H9 (cell line): ENCODE measurements around the gene PPP1R16B. TPM values are rescaled to one million over a fixed set of nuclear protein-coding genes. Genes with fewer than 3 reads are reported as not detected.
A peak's percentile ranks its signal among the peaks of the same experiment; 100 is the strongest.

Source experiments
- DNase-seq: peaks from one replicate; pipeline ENCODE4 v3.0.0-alpha.2; 2017
- H2AFZ ChIP-seq: one replicate; pipeline ENCODE4 v1.6.1; 2013; ENCODE audit warnings: mild to moderate bottlenecking, low read length, control low read depth, moderate library complexity
- H2AK5ac ChIP-seq: 2 replicates; pipeline ENCODE4 v1.6.1; 2013; ENCODE audit warnings: low read length, control low read depth, mixed read lengths; ENCODE audit not compliant: insufficient read length
- H2BK120ac ChIP-seq: one replicate; pipeline ENCODE4 v1.6.1; 2013; ENCODE audit warnings: low read depth, mild to moderate bottlenecking, low read length, control low read depth, inconsistent platforms; ENCODE audit not compliant: poor library complexity, severe bottlenecking
- H2BK12ac ChIP-seq: 2 replicates; pipeline ENCODE4 v1.6.1; 2013; ENCODE audit warnings: low read length, control low read depth, mixed read lengths, low read depth; ENCODE audit not compliant: insufficient read length
- H2BK15ac ChIP-seq: 2 replicates; pipeline ENCODE4 v1.6.1; 2013; ENCODE audit warnings: low read depth, low read length, control low read depth
- H2BK20ac ChIP-seq: one replicate; pipeline ENCODE4 v1.6.1; 2013; ENCODE audit warnings: low read depth, mild to moderate bottlenecking, low read length, control low read depth, inconsistent platforms; ENCODE audit not compliant: poor library complexity, severe bottlenecking
- H2BK5ac ChIP-seq: 2 replicates; pipeline ENCODE4 v1.6.1; 2013; ENCODE audit warnings: low read length, control low read depth, mixed read lengths; ENCODE audit not compliant: insufficient read length
- H3K14ac ChIP-seq: 2 replicates; pipeline ENCODE4 v1.6.1; 2013; ENCODE audit warnings: low read length, control low read depth; ENCODE audit not compliant: insufficient read depth
- H3K18ac ChIP-seq: 2 replicates; pipeline ENCODE4 v1.6.1; 2013; ENCODE audit warnings: low read depth, mild to moderate bottlenecking, mixed read lengths, low read length, control low read depth; ENCODE audit not compliant: insufficient read length
- H3K23ac ChIP-seq: 2 replicates; pipeline ENCODE4 v1.6.1; 2013; ENCODE audit warnings: low read length, control low read depth, mixed read lengths, low read depth; ENCODE audit not compliant: insufficient read length
- H3K23me2 ChIP-seq: 2 replicates; pipeline ENCODE4 v1.6.1; 2013; ENCODE audit warnings: low read depth, mild to moderate bottlenecking, mixed read lengths, low read length, control low read depth; ENCODE audit not compliant: insufficient read length, poor library complexity, severe bottlenecking
- H3K27ac ChIP-seq: 2 replicates; pipeline ENCODE4 v1.5.1; 2013; ENCODE audit warnings: low read length, control low read depth, mixed read lengths, low read depth; ENCODE audit not compliant: insufficient read length
- H3K27me3 ChIP-seq: 2 replicates; pipeline ENCODE4 v1.6.1; 2013; ENCODE audit warnings: low read length, control low read depth, inconsistent platforms; ENCODE audit not compliant: insufficient read depth
- H3K4ac ChIP-seq: 2 replicates; pipeline ENCODE4 v1.6.1; 2013; ENCODE audit warnings: low read depth, mild to moderate bottlenecking, control low read depth, inconsistent platforms, low read length, moderate library complexity
- H3K4me1 ChIP-seq: 2 replicates; pipeline ENCODE4 v1.6.1; 2013; ENCODE audit warnings: low read length, control low read depth, inconsistent platforms; ENCODE audit not compliant: insufficient read depth
- H3K4me2 ChIP-seq: 2 replicates; pipeline ENCODE4 v1.6.1; 2013; ENCODE audit warnings: low read length, control low read depth, mixed read lengths; ENCODE audit not compliant: insufficient read length, insufficient read depth
- H3K56ac ChIP-seq: 2 replicates; pipeline ENCODE4 v1.6.1; 2013; ENCODE audit warnings: low read depth, mild to moderate bottlenecking, mixed read lengths, low read length, control low read depth; ENCODE audit not compliant: insufficient read length
- H3K79me1 ChIP-seq: 2 replicates; pipeline ENCODE4 v1.6.1; 2013; ENCODE audit warnings: low read depth, mild to moderate bottlenecking, moderate library complexity, low read length, control low read depth, inconsistent platforms; ENCODE audit not compliant: insufficient read depth, poor library complexity, severe bottlenecking
- H3K79me2 ChIP-seq: 2 replicates; pipeline ENCODE4 v1.6.1; 2013; ENCODE audit warnings: low read length, control low read depth, inconsistent platforms; ENCODE audit not compliant: insufficient read depth
- H3K9ac ChIP-seq: 2 replicates; pipeline ENCODE4 v1.6.1; 2013; ENCODE audit warnings: low read length, control low read depth, mixed read lengths; ENCODE audit not compliant: insufficient read length; ENCODE audit errors: extremely low read depth
- H3K9me3 ChIP-seq: one replicate; pipeline ENCODE4 v1.6.1; 2013; ENCODE audit warnings: low read depth, low read length, inconsistent platforms; ENCODE audit not compliant: control insufficient read depth
- H3T11ph ChIP-seq: one replicate; pipeline ENCODE4 v1.6.1; 2013; ENCODE audit warnings: mild to moderate bottlenecking, low read length, control low read depth, inconsistent platforms
- H4K20me1 ChIP-seq: one replicate; pipeline ENCODE4 v1.6.1; 2013; ENCODE audit not compliant: control insufficient read depth, insufficient read length, insufficient read depth
- H4K5ac ChIP-seq: 2 replicates; pipeline ENCODE4 v1.6.1; 2013; ENCODE audit warnings: low read depth, mild to moderate bottlenecking, mixed read lengths, low read length, control low read depth; ENCODE audit not compliant: insufficient read length
- H4K8ac ChIP-seq: replicated peaks from 2 replicates; pipeline ENCODE4 v1.6.1; 2013; ENCODE audit warnings: low read length, control low read depth, mixed read lengths, low read depth; ENCODE audit not compliant: insufficient read length
- H4K91ac ChIP-seq: 2 replicates; pipeline ENCODE4 v1.6.1; 2013; ENCODE audit warnings: low read depth, mild to moderate bottlenecking, moderate library complexity, mixed read lengths, low read length, control low read depth; ENCODE audit not compliant: insufficient read length
- H3K27ac Mint-ChIP-seq, 3 experiments: 2 replicates in 2 of 3; 3 replicates in 1 of 3; pipeline ENCODE4 v1.8.0; 2020 to 2021; ENCODE audit warnings: mixed read lengths in 3 of 3, mild to moderate bottlenecking in 1 of 3, moderate library complexity in 1 of 3
- H3K27me3 Mint-ChIP-seq: 2 replicates; pipeline ENCODE4 v1.8.0; 2021; ENCODE audit warnings: low read depth, mild to moderate bottlenecking, moderate library complexity, mixed read lengths
- H3K36me3 Mint-ChIP-seq, 3 experiments: 2 replicates in 2 of 3; 3 replicates in 1 of 3; pipeline ENCODE4 v1.8.0; 2020 to 2021; ENCODE audit warnings: low read depth in 3 of 3, mixed read lengths in 3 of 3; ENCODE audit not compliant: insufficient read depth in 1 of 3
- H3K4me1 Mint-ChIP-seq, 2 experiments: 2 replicates each; pipeline ENCODE4 v1.8.0; 2020; ENCODE audit warnings: mixed read lengths in 2 of 2
- H3K4me3 Mint-ChIP-seq, 2 experiments: 2 replicates in 1 of 2; 3 replicates in 1 of 2; pipeline ENCODE4 v1.8.0; 2020 to 2021; ENCODE audit warnings: mild to moderate bottlenecking in 2 of 2, mixed read lengths in 2 of 2, moderate library complexity in 1 of 2
- H3K9me3 Mint-ChIP-seq, 2 experiments: 2 replicates in 1 of 2; 3 replicates in 1 of 2; pipeline ENCODE4 v1.8.0; 2020; ENCODE audit warnings: mild to moderate bottlenecking in 2 of 2, mixed read lengths in 2 of 2, moderate library complexity in 1 of 2
- WGBS: extraction: QIAGEN DNeasy Blood & Tissue Kit; methylation state at CpG from one replicate; pipeline ENCODE4 v1.1.7; 2013; ENCODE audit warnings: missing lambda C conversion rate, low lambda C conversion rate, mixed read lengths; ENCODE audit not compliant: insufficient read length; ENCODE audit errors: extremely low coverage; 5-methylcytosine and 5-hydroxymethylcytosine counted together
- total RNA-seq: library from RNA; stranded (reverse); gene quantifications from 2 replicates; pipeline ENCODE4 v1.2.1, GENCODE V29; 2021
- TF ChIP-seq, protein P1 (sequence below): fragments of 200-600 bp; sonication (generic); conservative IDR thresholded peaks from 3 replicates; pipeline ENCODE4 v1.8.0; 2021; ENCODE audit warnings: antibody characterized with exemption, mild to moderate bottlenecking

Gene PPP1R16B
- total RNA-seq, 1 experiment from 2014 or later = 8.2 TPM

DNA sequence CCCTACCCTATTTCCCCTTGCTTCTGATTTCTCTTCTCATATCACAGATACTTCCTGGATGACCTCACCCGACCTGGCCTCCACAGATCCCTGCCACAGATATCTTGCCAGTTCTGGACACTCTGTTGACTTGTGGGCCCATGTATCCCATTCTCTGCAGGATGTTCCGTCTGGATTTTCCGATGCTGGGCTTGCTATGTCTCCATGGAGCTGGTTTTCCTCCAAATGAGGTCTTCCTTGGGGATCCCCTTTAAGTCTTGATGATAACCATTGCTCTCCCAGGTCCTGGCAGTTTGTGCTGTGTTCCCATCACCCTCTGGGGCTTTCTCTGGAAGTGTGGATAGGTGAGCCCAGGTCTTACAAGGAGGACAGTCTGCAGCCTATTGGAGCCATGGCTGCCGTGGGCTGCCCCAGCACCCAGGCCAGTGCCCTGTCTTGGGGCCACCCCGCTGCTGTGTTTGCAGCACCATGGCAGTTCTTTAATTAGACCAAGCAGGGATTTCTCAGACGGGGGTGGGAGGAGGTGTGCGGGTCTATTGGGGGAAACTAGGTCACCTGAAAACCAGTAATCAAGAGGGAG is 23.9 kb downstream of the PPP1R16B start:
- Histone ChIP-seq H3K23ac (no peak overlapping the region), H3K79me2 (no peaks in the 10 kb centered on the region), H3K9me3 (no peaks in the 10 kb centered on the region), H2AFZ (no peak overlapping the region), H4K8ac (no peak overlapping the region), H2BK12ac (no peak overlapping the region), H3K4me2 (no peak overlapping the region), H3K14ac (no peak overlapping the region), H3K27me3 (no peaks in the 10 kb centered on the region), H4K20me1 (no peaks in the 10 kb centered on the region), H3K23me2 (no peaks in the 10 kb centered on the region), H3K79me1 (no peaks in the 10 kb centered on the region), H3K27ac (no peak overlapping the region), H3K9ac (no peak overlapping the region), H3T11ph (no peak overlapping the region), H3K4ac (no peak overlapping the region), H3K18ac (no peak overlapping the region), H3K56ac (no peak overlapping the region), H2BK120ac (no peak overlapping the region), H4K91ac (no peak overlapping the region), H2AK5ac (no peak overlapping the region), H2BK15ac (no peak overlapping the region), H2BK20ac (no peak overlapping the region), H2BK5ac (no peak overlapping the region), H3K4me1 (peaks cover 7% of the 10 kb centered on the region), H4K5ac (no peak overlapping the region)
- WGBS = no CpG with 5 or more reads among the region's 7 CpGs
- no peaks in the 10 kb centered on the region for H3K9me3 Mint-ChIP-seq
- H3K36me3 Mint-ChIP-seq = peaks cover 0 to 2% (median 0%) of the 10 kb centered on the region in 3 experiments; a peak in 1 of 7 replicates
- H3K4me3 Mint-ChIP-seq = no peak overlapping the region
- H3K27me3 Mint-ChIP-seq = no peaks in the 10 kb centered on the region
- peaks cover 27 to 37% of the 10 kb centered on the region in 2 experiments for H3K4me1 Mint-ChIP-seq
- TF ChIP-seq, protein P1, sequence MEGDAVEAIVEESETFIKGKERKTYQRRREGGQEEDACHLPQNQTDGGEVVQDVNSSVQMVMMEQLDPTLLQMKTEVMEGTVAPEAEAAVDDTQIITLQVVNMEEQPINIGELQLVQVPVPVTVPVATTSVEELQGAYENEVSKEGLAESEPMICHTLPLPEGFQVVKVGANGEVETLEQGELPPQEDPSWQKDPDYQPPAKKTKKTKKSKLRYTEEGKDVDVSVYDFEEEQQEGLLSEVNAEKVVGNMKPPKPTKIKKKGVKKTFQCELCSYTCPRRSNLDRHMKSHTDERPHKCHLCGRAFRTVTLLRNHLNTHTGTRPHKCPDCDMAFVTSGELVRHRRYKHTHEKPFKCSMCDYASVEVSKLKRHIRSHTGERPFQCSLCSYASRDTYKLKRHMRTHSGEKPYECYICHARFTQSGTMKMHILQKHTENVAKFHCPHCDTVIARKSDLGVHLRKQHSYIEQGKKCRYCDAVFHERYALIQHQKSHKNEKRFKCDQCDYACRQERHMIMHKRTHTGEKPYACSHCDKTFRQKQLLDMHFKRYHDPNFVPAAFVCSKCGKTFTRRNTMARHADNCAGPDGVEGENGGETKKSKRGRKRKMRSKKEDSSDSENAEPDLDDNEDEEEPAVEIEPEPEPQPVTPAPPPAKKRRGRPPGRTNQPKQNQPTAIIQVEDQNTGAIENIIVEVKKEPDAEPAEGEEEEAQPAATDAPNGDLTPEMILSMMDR = no peak
- peak overlapping the region in 2 of 3 experiments; percentile 20 to 80; a peak in 2 of 7 replicates for H3K27ac Mint-ChIP-seq
- DNase-seq = no peak
